ENCODE measurements around the gene FXYD1.

The FXYD1 gene

DNA sequence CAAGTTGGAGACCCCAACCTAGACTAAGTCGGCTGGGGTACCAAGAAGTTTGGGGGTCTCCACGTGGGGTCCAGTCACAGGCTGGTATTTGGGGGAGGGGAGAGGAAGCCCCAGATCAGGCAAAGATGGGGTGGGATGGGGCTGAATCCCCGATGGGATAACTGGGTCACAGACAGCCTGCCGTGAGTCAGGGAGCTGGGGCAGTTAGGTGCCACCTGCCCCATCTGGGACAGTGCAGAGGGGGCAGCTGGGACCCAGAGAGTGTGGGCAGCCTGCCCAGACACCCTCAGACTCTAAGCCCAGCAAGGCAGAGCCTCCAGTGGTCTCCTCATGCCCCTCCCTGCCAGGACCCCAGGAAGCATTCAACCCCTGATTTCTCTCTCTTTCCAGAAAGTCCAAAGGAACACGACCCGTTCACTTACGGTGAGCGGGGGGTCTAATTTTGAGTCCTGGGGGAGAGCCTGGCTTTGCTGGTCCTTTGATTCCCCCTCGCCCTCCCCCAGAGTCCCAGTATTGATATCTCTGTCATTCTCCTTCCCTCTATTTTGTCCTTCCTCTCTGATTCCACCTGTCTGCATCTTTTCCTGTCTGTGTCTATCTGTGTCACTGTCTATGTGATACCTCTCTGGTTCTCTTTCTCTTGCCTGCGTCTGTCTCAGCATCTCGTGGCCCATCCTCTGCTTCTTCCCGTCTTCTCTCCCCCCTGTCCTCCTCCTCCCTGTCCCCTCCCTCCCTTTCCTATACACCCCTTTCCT, 1.8 kb downstream of the FXYD1 start:
- TF ChIP-seq POLR2A (IDR thresholded peaks at IDR 0.05; ENCODE audit: low read length) (no peak), GATA1 (IDR thresholded peaks at IDR 0.05; ENCODE audit: low read depth, low read length) (no peak)
- no peak for DNase-seq

GRCh38 chr19:35140962-35141836, 2.6 kb downstream of the FXYD1 start:
- TF ChIP-seq POLR2A (IDR thresholded peaks at IDR 0.05; ENCODE audit: low read length) = no peak
- DNase-seq = peak; percentile 87 to 92

DNA sequence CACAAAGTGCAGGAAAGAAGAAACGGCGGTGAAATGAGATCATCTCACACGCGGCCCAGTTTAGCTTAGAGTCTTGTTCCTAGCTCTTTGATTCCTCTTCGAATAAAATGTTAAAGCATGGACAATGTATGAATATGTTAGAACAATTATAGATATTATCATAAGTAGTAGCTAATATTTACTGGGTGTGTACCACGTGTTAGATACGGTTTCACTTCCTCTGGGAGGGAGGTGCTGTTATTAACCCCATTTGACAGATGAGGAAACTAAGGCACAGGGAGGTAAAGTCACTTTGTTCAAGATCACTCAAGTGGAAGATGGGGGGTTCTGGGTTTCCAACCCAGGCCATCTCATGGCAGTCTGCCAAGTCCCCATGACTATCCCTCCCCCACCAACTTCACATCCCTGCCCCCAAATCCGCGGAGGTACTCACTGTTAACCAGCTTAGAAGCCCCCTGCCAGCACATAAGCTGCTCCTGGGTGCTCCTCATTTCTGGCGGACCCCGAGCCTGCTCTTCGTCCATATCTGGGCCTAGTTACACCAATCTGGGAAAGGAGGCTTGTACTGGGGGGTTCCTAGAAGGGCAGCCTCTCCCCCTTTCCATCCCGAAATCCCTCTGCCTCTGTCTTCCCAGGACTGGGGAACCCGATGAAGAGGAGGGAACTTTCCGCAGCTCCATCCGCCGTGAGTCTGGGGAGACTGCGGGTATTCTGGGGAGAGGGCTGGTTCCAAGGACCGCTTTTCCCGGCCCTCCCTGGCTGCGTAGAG, 3.4 kb downstream of the FXYD1 start:
- no peak for DNase-seq
- TF ChIP-seq GATA1 (IDR thresholded peaks at IDR 0.05; ENCODE audit: low read depth, low read length) (no peak), POLR2A (IDR thresholded peaks at IDR 0.05; ENCODE audit: low read length) (no peak)

DNA sequence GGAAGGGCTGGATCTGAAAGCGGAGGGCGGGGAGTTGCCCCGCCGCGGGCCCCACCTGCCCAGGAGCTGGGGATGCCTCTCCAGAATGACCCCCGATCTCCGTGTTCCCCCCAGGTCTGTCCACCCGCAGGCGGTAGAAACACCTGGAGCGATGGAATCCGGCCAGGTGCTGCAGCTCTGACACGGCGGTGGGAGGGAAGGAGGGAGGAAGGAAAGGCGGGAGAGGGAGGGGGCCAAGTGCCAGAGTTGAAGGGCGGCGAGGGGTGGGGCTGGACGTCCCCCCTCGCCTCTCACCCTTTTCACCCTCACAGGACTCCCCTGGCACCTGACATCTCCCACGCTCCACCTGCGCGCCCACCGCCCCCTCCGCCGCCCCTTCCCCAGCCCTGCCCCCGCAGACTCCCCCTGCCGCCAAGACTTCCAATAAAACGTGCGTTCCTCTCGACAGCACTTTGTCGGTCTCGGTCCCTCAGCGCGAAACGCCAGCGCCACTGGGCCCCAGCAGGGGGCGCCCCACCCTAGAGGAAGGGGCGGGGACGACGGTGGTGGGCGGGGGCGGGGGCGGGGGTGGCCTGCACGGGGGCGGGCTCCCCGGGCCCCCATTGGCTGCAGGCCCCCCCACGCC, 4.1 kb downstream of the FXYD1 start:
- DNase-seq = peak; percentile 53 to 65
- TF ChIP-seq POLR2A (IDR thresholded peaks at IDR 0.05; ENCODE audit: low read length) (no peak), GATA1 (IDR thresholded peaks at IDR 0.05; ENCODE audit: low read depth, low read length) (no peak)

GRCh38 chr19:35143231-35143715, 4.6 kb downstream of the FXYD1 start, which contains the start of gene FXYD7:
Gene FXYD7, plus strand, starts transcription at chr19:35143255. Its CDS starts 79 bp downstream, at chr19:35143334.
- DNase-seq = no peak
- TF ChIP-seq POLR2A (IDR thresholded peaks at IDR 0.05; ENCODE audit: low read length) (no peak), GATA1 (IDR thresholded peaks at IDR 0.05; ENCODE audit: low read depth, low read length) (no peak)

DNA sequence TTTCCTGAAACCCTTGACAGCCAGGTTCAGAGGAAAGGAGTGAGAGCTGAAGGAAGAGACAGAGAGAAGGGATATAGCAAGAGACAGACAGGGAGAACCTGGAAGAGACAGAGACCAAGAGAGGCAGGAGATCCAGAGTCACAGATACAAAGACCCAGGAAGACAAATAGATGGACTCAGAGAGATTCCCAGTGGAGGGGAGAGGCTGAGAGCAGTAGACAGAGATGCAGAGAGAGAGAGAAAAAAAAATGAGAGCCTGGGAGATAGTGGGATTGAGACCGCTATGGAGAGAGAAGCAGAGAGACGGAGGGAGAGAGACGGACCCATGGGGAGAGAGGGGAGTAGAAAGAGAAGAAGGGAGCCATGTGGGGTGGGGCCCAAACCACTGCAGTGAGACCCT, 5.2 kb downstream of the FXYD1 start:
- no peak for DNase-seq
- TF ChIP-seq POLR2A (IDR thresholded peaks at IDR 0.05; ENCODE audit: low read length) (no peak), GATA1 (IDR thresholded peaks at IDR 0.05; ENCODE audit: low read depth, low read length) (no peak)

GRCh38 chr19:35144259-35144599, 5.6 kb downstream of the FXYD1 start:
- no peak for DNase-seq
- TF ChIP-seq POLR2A (IDR thresholded peaks at IDR 0.05; ENCODE audit: low read length) = no peak
- TF ChIP-seq GATA1 (IDR thresholded peaks at IDR 0.05; ENCODE audit: low read depth, low read length) = no peak

DNA sequence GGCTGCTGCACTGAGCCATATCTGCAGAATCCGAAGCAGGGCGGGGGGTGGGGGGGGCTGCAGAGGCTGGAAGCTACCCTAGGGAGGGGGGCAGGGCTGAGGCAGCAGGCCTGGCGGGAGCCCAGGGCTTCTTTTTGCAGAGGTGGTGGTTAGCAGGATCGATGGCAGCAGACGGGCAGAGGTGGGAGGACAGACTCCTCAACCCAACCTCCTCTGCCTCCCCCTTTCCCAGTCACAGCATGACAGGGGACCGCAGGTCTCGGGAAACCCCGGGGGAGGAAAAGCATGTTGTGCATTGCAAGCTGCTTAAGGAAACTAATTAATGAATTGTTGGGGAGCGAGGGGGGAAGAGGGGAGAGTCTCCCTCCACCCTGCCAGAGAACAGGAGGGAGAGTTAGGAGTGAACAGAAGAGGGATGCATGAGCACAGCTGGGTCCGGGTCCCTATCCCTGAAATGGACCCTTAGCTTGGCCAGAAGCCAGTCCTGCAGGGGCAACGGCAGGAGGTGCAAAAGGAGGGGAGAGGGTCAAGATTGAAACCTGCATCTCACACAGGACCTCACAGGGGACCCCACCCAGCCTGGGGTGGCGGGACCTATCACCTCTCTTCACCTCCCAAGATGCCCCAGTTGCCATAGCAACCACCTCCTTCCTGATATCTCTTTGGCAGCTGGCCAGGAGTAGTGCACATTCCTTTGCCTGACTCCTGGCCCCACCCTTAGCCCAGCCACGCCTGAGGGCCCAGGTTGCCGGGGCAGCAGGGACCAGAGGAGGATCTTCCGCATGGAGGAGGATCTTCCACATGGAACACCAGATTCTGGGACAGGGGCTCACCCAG, 6.2 kb downstream of the FXYD1 start:
- TF ChIP-seq GATA1 (IDR thresholded peaks at IDR 0.05; ENCODE audit: low read depth, low read length) = no peak
- no peak for TF ChIP-seq POLR2A (IDR thresholded peaks at IDR 0.05; ENCODE audit: low read length)

DNA sequence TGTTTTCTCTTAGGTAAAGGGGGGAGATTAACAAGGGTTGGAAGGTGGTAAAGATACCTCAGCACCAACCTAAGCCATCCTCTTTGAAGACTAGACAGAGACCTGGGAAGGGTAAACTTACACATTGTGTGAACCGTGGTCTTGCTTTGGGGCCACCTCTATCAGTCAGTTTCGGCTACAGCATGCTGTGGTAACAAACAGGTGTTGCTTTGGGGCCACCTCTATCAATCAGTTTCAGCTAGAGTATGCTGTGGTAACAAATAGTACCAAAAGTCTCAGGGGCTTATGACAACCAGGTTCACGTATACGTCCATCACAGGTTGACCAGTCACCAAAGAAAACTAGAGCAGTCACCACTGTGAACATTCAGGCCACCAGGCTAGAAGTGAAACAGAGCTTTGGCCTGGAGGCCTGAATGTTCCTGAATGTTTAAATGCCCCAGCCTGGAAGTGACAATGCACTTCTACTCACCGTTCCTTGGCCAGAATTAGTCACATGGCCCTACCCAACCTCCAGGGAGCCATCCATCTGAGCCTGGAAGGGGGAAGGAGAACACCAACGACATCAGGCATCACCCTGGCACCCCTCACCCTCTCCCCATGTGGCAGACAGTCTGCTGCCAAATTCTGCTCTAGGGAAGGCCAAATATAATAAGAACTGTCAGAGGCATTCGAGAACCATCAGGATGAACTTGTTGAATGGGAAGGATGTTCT, 8.3 kb downstream of the FXYD1 start:
- no peak for DNase-seq
- no peak for TF ChIP-seq GATA1 (IDR thresholded peaks at IDR 0.05; ENCODE audit: low read depth, low read length)
- no peak for TF ChIP-seq POLR2A (IDR thresholded peaks at IDR 0.05; ENCODE audit: low read length)

More for the DNA sequence above, 6.2 kb downstream of the FXYD1 start:
- DNase-seq = peak; percentile 35 to 52

GRCh38 chr19:35149463-35149862, 10.8 kb downstream of the FXYD1 start:
- TF ChIP-seq POLR2A (IDR thresholded peaks at IDR 0.05; ENCODE audit: low read length) (no peak), GATA1 (IDR thresholded peaks at IDR 0.05; ENCODE audit: low read depth, low read length) (no peak)
- DNase-seq = no peak

DNA sequence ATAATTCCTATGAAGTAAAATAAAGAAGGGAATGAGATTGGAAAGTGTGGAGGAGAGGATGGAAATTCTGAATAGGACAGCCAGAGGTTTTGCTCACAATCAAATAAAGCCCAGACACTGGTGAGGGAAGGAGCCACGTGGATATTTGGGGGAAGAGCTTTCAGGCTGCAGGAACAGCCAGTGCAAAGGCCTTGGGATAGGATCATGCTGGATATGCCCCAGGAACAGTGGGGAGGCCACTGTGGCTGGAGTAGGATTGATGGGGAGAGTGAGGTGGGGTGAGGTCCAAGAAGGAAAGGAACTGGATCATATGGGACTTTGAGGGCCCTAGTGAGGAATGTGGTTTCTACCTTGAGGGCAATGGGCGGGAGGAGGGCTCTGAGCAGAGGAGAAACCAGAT, 11.8 kb downstream of the FXYD1 start:
- TF ChIP-seq POLR2A (IDR thresholded peaks at IDR 0.05; ENCODE audit: low read length) (no peak), GATA1 (IDR thresholded peaks at IDR 0.05; ENCODE audit: low read depth, low read length) (no peak)
- no peak for DNase-seq
